HepG2 (cell line): ENCODE results near the gene EVPLL. TPM values are rescaled to one million over a fixed set of nuclear protein-coding genes. Genes with fewer than 3 reads are reported as not detected.
"Not testable (repeated sequence)": the region's sequence is repeated elsewhere in the genome, so short reads cannot be mapped to it uniquely, and the experiment has no call there.

Experiments
- ATAC-seq: fragments of 200-7000 bp; cut with Tn5 transposase; 3 replicates; pipeline ENCODE4 v1.9.1; 2020; ENCODE audit warnings: mild to moderate bottlenecking, moderate library complexity
- BruUV-seq: library from RNA; stranded (reverse); fragments of 400-500 nt; replicated peaks from 2 replicates; lab custom pipeline; 2021; lab: Mats Ljungman, UMichigan
- CTCF ChIA-PET: fragments of 300-600 bp; formaldehyde crosslinking; extraction: SDS; loops from one replicate; lab custom pipeline; 2021; ENCODE audit warnings: low total read pairs, inconsistent platforms, low intra/inter-chr PET ratio; lab: Yijun Ruan, JAX
- POLR2A ChIA-PET: fragments of 350-600 bp; sonication (Branson Sonifier 250); formaldehyde crosslinking; loops from one replicate; lab custom pipeline; 2020; ENCODE audit warnings: antibody characterized with exemption, inconsistent platforms; lab: Yijun Ruan, JAX
- DNase-seq: peaks from one replicate; pipeline ENCODE4 v3.0.0-alpha.2; 2015; ENCODE audit warnings: low spot score
- FAIRE-seq: peaks from 3 replicates; lab custom pipeline; 2011; peaks lifted over from hg19 to GRCh38; lab: Jason Lieb, UNC
- H2AFZ ChIP-seq: one replicate; pipeline ENCODE4 v1.6.1; 2011; ENCODE audit warnings: low read length, inconsistent platforms
- H3K27ac ChIP-seq: fragments of 300-600 bp; 3 replicates; pipeline ENCODE4 v1.8.0; 2011; ENCODE audit warnings: mixed run types, mild to moderate bottlenecking, mixed read lengths, low read length, inconsistent platforms; ENCODE audit not compliant: insufficient read depth; ENCODE audit errors: extremely low read length
- H3K27me3 ChIP-seq, 2 experiments: fragments of 200-600 bp in 1 of 2; 2 replicates in 1 of 2; 3 replicates in 1 of 2; pipeline versions ENCODE4 v1.6.0 to v1.8.0; 2011; ENCODE audit warnings: low read length in 2 of 2, mild to moderate bottlenecking in 2 of 2, moderate library complexity in 2 of 2, inconsistent platforms in 1 of 2; ENCODE audit not compliant: insufficient read depth in 2 of 2, control insufficient read depth in 1 of 2
- H3K36me3 ChIP-seq, 2 experiments: fragments of 200-600 bp in 1 of 2; replicated peaks in 1 of 2; 2 replicates in 1 of 2; 3 replicates in 1 of 2; pipeline versions ENCODE4 v1.5.1 to v1.8.0; 2011; ENCODE audit warnings: low read length in 2 of 2, inconsistent platforms in 1 of 2; ENCODE audit not compliant: insufficient read depth in 2 of 2, control insufficient read depth in 1 of 2
- H3K4me1 ChIP-seq: 2 replicates; pipeline ENCODE4 v1.5.1; 2012; ENCODE audit warnings: low read length, inconsistent platforms; ENCODE audit not compliant: insufficient read depth
- H3K4me2 ChIP-seq: 2 replicates; pipeline ENCODE4 v1.6.0; 2011; ENCODE audit warnings: low read depth, low read length, inconsistent platforms
- H3K4me3 ChIP-seq, 3 experiments: fragments of 200-600 bp in 1 of 3; sonication (generic), shearing (Covaris generic) in 1 of 3; replicated peaks in 1 of 3; 2 replicates each; pipeline ENCODE4 v1.5.1; 2011 to 2016; ENCODE audit warnings: low read length in 3 of 3, inconsistent platforms in 2 of 3, low read depth in 2 of 3, mild to moderate bottlenecking in 2 of 3, control low read depth in 1 of 3, mixed read lengths in 1 of 3; ENCODE audit not compliant: insufficient read depth in 1 of 3
- H3K79me2 ChIP-seq: one replicate; pipeline ENCODE4 v1.6.1; 2011; ENCODE audit warnings: low read length, inconsistent platforms; ENCODE audit not compliant: insufficient read depth
- H3K9ac ChIP-seq: 2 replicates; pipeline ENCODE4 v1.6.0; 2011; ENCODE audit warnings: mild to moderate bottlenecking, low read depth, low read length, inconsistent platforms; ENCODE audit not compliant: insufficient read depth
- H3K9me3 ChIP-seq: 2 replicates; pipeline ENCODE4 v1.5.1; 2012; ENCODE audit warnings: mild to moderate bottlenecking, low read length
- H4K20me1 ChIP-seq: 2 replicates; pipeline ENCODE4 v1.6.0; 2011; ENCODE audit warnings: inconsistent platforms, mild to moderate bottlenecking, low read length, moderate library complexity; ENCODE audit not compliant: insufficient read depth
- ARID2 ChIP-seq: sonication (generic); formaldehyde crosslinking; IDR thresholded peaks from 2 replicates; pipeline ENCODE4 v1.8.1; 2022; ENCODE audit warnings: mild to moderate bottlenecking, missing genetic modification reagents, borderline replicate concordance
- JARID2 ChIP-seq: sonication (generic); formaldehyde crosslinking; IDR thresholded peaks from 2 replicates; pipeline ENCODE4 v1.8.1; 2023; ENCODE audit warnings: missing genetic modification reagents, inconsistent platforms; ENCODE audit not compliant: insufficient replicate concordance
- NR1H2 ChIP-seq: sonication (generic); formaldehyde crosslinking; IDR thresholded peaks from 2 replicates; pipeline ENCODE4 v1.8.1; 2022; ENCODE audit warnings: low read depth, missing genetic modification reagents, borderline replicate concordance
- ZBTB38 ChIP-seq: sonication (generic); formaldehyde crosslinking; IDR thresholded peaks from 2 replicates; pipeline ENCODE4 v1.5.1; 2020; ENCODE audit warnings: mild to moderate bottlenecking, missing genetic modification reagents
- WGBS: methylation state at CpG from one replicate; pipeline ENCODE4 v1.1.6; 2017; ENCODE audit warnings: low lambda C conversion rate; 5-methylcytosine and 5-hydroxymethylcytosine counted together
- in situ Hi-C: cut with HindIII; loops from 2 replicates; pipeline ENCODE4 v1.10.0; 2017; ENCODE audit warnings: low pct_unique_long_range_greater_than_20kb; ENCODE audit not compliant: extremely low pct_ligation_motif_present
- intact Hi-C: fragments of 100-400 bp; cut with micrococcal nuclease; formaldehyde crosslinking; loops from one replicate; pipeline ENCODE4 v1.10.0; 2022; ENCODE audit not compliant: unreplicated experiment
- polyA plus RNA-seq, 8 experiments: library from polyadenylated mRNA; depleted of rRNA in 3 of 8; stranded (reverse) in 7 of 8; unstranded in 1 of 8; fragments of >200 nt; fragmentation: Illumina TruSeq in 4 of 8; extraction: Trizol in 4 of 8; gene quantifications; 2 replicates each; pipeline versions ENCODE4 v1.2.1 to v1.2.3, GENCODE V29; 2011 to 2016; ENCODE audit warnings: low read depth in 4 of 8, missing spikeins in 1 of 8, mixed read lengths in 1 of 8; ENCODE audit not compliant: insufficient read depth in 1 of 8
- total RNA-seq, 5 experiments: library from RNA; depleted of rRNA; stranded (reverse); fragments of >200 nt; fragmentation: Illumina TruSeq; extraction: Trizol; gene quantifications; 2 replicates each; pipeline ENCODE4 v1.2.3, GENCODE V29; 2016; ENCODE audit warnings: low read depth in 1 of 5
- TF ChIP-seq, protein P1 (sequence below): sonication (generic); formaldehyde crosslinking; IDR thresholded peaks from 2 replicates; pipeline ENCODE4 v1.8.0; 2022; ENCODE audit warnings: low read depth, missing genetic modification reagents
- TF ChIP-seq, protein P2 (sequence below): sonication (generic); formaldehyde crosslinking; IDR thresholded peaks from 2 replicates; pipeline ENCODE4 v1.8.0; 2022; ENCODE audit warnings: missing genetic modification reagents, mild to moderate bottlenecking, borderline replicate concordance

Gene EVPLL
- total and polyA plus RNA-seq, 2 of the 13 experiments (the other 11 are each of a cell fraction or from before 2014, with no cell fraction given): 0.07 TPM; not detected in 1

GRCh38 chr17:18332909-18333489 is 44.6 kb upstream of the EVPLL start (continued):
- TF ChIP-seq NR1H2 (CRISPR knock-in tag): no peak
- TF ChIP-seq ZBTB38: no peak
- no peak for TF ChIP-seq JARID2 (CRISPR knock-in tag)
- TF ChIP-seq ARID2: no peak
- TF ChIP-seq, protein P1, sequence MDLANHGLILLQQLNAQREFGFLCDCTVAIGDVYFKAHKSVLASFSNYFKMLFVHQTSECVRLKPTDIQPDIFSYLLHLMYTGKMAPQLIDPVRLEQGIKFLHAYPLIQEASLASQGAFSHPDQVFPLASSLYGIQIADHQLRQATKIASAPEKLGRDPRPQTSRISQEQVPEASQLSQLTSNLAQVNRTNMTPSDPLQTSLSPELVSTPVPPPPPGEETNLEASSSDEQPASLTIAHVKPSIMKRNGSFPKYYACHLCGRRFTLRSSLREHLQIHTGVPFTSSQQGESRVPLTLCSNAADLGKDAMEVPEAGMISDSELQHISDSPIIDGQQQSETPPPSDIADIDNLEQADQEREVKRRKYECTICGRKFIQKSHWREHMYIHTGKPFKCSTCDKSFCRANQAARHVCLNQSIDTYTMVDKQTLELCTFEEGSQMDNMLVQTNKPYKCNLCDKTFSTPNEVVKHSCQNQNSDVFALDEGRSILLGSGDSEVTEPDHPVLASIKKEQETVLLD: no peak
- TF ChIP-seq, protein P2, sequence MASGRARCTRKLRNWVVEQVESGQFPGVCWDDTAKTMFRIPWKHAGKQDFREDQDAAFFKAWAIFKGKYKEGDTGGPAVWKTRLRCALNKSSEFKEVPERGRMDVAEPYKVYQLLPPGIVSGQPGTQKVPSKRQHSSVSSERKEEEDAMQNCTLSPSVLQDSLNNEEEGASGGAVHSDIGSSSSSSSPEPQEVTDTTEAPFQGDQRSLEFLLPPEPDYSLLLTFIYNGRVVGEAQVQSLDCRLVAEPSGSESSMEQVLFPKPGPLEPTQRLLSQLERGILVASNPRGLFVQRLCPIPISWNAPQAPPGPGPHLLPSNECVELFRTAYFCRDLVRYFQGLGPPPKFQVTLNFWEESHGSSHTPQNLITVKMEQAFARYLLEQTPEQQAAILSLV (CRISPR knock-in tag): no peak

DNA sequence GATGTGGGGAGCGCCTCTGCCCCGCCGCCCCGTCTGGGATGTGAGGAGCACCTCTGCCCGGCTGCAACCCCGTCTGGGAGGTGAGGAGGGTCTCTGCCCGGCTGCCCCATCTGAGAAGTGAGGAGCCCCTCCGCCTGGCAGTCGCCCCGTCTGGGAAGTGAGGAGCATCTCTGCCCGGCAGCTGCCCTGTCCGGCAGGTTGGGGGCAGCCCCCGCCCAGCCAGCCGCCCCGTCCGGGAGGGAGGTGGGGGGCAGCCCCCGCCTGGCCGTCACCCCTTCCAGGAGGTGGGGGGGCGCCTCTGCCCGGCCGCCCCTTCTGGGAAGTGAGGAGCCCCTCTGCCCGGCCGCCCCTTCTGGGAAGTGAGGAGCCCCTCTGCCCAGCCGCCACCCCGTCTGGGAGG is 39.4 kb upstream of the EVPLL start:
- H3K79me2 ChIP-seq, DNase-seq, CTCF ChIA-PET, POLR2A ChIA-PET, H3K9ac ChIP-seq, H3K4me2 ChIP-seq, FAIRE-seq, intact Hi-C loops, H2AFZ ChIP-seq, H3K4me3 ChIP-seq, H3K27me3 ChIP-seq, H3K27ac ChIP-seq, in situ Hi-C loops, H3K9me3 ChIP-seq, ATAC-seq, H3K4me1 ChIP-seq, BruUV-seq, H4K20me1 ChIP-seq: not testable (repeated sequence)
- peaks cover 17 to 51% of the 10 kb centered on the region in 2 experiments; a peak in 4 of 5 replicates for H3K36me3 ChIP-seq
- 92% methylated on average over 8 of the region's 25 CpGs for WGBS
